Peyer's patch (tissue), 4 donors: ENCODE data around the gene ADH5. TPM values are rescaled to one million over a fixed set of nuclear protein-coding genes. Genes with fewer than 3 reads are reported as not detected.

ENCODE experiments used
- total RNA-seq, 4 donors: library from RNA; depleted of rRNA; stranded (reverse); fragments of >200 nt; gene quantifications; one replicate each; pipeline ENCODE4 v1.1.0, GENCODE V29; 2016

Gene ADH5
- total RNA-seq, 4 donors from 2014 or later = 61.1 to 80.3 (median 73.5) TPM

Other genes with a start within 250 kb of the ADH5 start
- gene EIF4E, start 159.7 kb downstream of the ADH5 start, total RNA-seq = 10 to 100 TPM; 45.6 to 68.7 (median 57.9) TPM
- gene METAP1, start 93.1 kb downstream of the ADH5 start, total RNA-seq = 10 to 100 TPM; 28.9 to 35.4 (median 32.5) TPM
- gene ADH4, start 55.5 kb upstream of the ADH5 start, total RNA-seq = 1 to 10 TPM in 2 of 4 donors, not detected in 2; 1.6 to 4.1 TPM
- 10 to 100 TPM; 11.6 to 47.1 (median 37.7) TPM for gene ADH6, start 130.5 kb upstream of the ADH5 start, total RNA-seq
- not detected for gene ADH1A, start 202.2 kb upstream of the ADH5 start, total RNA-seq
- 100 to 1,000 TPM in 2 of 4 donors, 10 to 100 TPM in 2; 72.0 to 367 (median 194) TPM for gene ADH1B, start 232.6 kb upstream of the ADH5 start, total RNA-seq